ENCODE data around the gene FAM186B.

DNA sequence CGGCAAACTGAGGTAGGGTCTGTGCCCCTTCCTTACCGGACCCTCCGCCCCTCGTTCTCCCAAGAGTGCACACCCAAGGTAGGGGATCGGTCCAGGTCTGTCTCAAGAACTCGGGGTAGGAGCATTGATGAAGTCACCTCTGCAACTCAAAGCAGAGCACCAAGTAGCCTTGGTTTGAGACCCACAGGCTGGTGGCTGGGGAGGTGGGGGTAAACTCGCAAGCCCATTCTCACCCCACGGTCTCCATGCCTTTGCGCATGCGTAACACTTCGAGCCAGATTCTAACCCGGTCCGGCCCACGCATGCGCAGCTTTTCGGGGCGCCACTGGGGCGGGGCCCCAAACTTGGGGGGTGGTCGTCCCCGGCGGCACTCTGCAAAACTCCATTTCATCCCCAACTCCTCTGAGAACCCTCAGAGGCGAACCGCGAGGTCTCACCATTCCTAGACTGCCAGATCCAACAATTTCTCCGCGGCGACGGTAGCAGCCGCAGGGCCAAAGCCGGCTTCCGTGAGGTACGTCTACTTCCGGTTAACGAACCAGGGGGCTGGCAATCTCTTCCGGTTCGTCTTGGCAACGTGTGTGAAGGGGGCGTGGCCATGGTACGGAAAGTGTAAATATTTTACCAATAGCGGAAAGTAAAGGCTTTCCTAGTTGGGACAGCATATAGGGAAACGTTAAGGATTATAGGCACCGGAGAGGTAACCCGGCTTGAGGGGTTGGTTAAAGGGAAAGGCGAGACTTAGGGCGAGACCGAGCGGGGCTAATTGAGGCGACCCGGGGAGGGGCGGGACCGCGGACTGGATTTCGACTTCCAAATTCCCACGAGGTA lies 37.6 kb downstream of the FAM186B start, which contains the start of gene MCRS1:
- TF ChIP-seq, protein P1, sequence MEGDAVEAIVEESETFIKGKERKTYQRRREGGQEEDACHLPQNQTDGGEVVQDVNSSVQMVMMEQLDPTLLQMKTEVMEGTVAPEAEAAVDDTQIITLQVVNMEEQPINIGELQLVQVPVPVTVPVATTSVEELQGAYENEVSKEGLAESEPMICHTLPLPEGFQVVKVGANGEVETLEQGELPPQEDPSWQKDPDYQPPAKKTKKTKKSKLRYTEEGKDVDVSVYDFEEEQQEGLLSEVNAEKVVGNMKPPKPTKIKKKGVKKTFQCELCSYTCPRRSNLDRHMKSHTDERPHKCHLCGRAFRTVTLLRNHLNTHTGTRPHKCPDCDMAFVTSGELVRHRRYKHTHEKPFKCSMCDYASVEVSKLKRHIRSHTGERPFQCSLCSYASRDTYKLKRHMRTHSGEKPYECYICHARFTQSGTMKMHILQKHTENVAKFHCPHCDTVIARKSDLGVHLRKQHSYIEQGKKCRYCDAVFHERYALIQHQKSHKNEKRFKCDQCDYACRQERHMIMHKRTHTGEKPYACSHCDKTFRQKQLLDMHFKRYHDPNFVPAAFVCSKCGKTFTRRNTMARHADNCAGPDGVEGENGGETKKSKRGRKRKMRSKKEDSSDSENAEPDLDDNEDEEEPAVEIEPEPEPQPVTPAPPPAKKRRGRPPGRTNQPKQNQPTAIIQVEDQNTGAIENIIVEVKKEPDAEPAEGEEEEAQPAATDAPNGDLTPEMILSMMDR (conservative IDR thresholded peaks at IDR 0.05): no peak
- TF ChIP-seq EZH2 (IDR thresholded peaks at IDR 0.05; ENCODE audit: low read depth): no peak

All from PC-9 (cell line).